HG03575 (cell line): ENCODE measurements around the gene CFAP299.
"Not testable (repeated sequence)": the region's sequence is repeated elsewhere in the genome, so short reads cannot be mapped to it uniquely, and the experiment has no call there.

Experiments used
- ATAC-seq: cut with Tn5 transposase; IDR thresholded peaks from one replicate; pipeline ENCODE4 v1.9.1; 2021; ENCODE audit not compliant: unreplicated experiment, insufficient number of reproducible peaks, low FRiP score; ENCODE audit errors: extremely low read depth

CFAP299 gene

GRCh38 chr4:80615099-80615498 is 279.6 kb downstream of the CFAP299 start:
- no peak for ATAC-seq

- ATAC-seq: no peak
Measured at GRCh38 chr4:80619070-80619674, 283.6 kb downstream of the CFAP299 start.

- ATAC-seq: no peak
Measured at GRCh38 chr4:80631861-80632260, 296.3 kb downstream of the CFAP299 start.

- ATAC-seq: no peak
Measured at GRCh38 chr4:80637190-80637589, 301.7 kb downstream of the CFAP299 start.

GRCh38 chr4:80646061-80646460 is 310.5 kb downstream of the CFAP299 start:
- no peak for ATAC-seq

- ATAC-seq: no peak
Measured at GRCh38 chr4:80655662-80656061, 320.1 kb downstream of the CFAP299 start.

GRCh38 chr4:80670118-80670517 is 334.6 kb downstream of the CFAP299 start:
- ATAC-seq: not testable (repeated sequence)

- ATAC-seq: no peak
Measured at GRCh38 chr4:80678413-80678812, 342.9 kb downstream of the CFAP299 start.

- no peak for ATAC-seq
Measured at GRCh38 chr4:80680934-80681333, 345.4 kb downstream of the CFAP299 start.

GRCh38 chr4:80685214-80685613 is 349.7 kb downstream of the CFAP299 start:
- no peak for ATAC-seq

- not testable (repeated sequence) for ATAC-seq
Measured at GRCh38 chr4:80687736-80688135, 352.2 kb downstream of the CFAP299 start.

- ATAC-seq: no peak
Measured at GRCh38 chr4:80694171-80694570, 358.6 kb downstream of the CFAP299 start.

- ATAC-seq: no peak
Measured at GRCh38 chr4:80705311-80705710, 369.8 kb downstream of the CFAP299 start.

- ATAC-seq: no peak
Measured at GRCh38 chr4:80709082-80709869, 373.7 kb downstream of the CFAP299 start.

GRCh38 chr4:80710748-80711451 is 375.4 kb downstream of the CFAP299 start:
- no peak for ATAC-seq

- ATAC-seq: no peak
Measured at GRCh38 chr4:80711956-80712355, 376.4 kb downstream of the CFAP299 start.

GRCh38 chr4:80713409-80713808 is 377.9 kb downstream of the CFAP299 start:
- ATAC-seq: no peak

GRCh38 chr4:80717204-80717603 is 381.7 kb downstream of the CFAP299 start:
- no peak for ATAC-seq

GRCh38 chr4:80726471-80726870 is 390.9 kb downstream of the CFAP299 start:
- ATAC-seq: no peak

GRCh38 chr4:80730158-80730557 is 394.6 kb downstream of the CFAP299 start:
- ATAC-seq: no peak
